B cell (primary cell): ENCODE results near the gene GULP1.

Experiments
- CTCF ChIP-seq: fragments of 200-600 bp; IDR thresholded peaks from one replicate; pipeline ENCODE4 v1.8.0; 2022; ENCODE audit warnings: antibody characterized with exemption, mild to moderate bottlenecking
- EZH2 ChIP-seq: IDR thresholded peaks from 2 replicates; pipeline ENCODE4 v1.6.1; 2012; ENCODE audit warnings: borderline replicate concordance, low read depth, mild to moderate bottlenecking, moderate library complexity, low read length; ENCODE audit not compliant: insufficient read depth, poor library complexity, severe bottlenecking

- TF ChIP-seq CTCF (no peak), EZH2 (no peak)
Observed at GRCh38 chr2:188324067-188324466, 32.4 kb downstream of the GULP1 start.
